Testis (tissue), 2 donors: ENCODE results near the gene GNAI3.

Source experiments
- CTCF ChIP-seq, 3 experiments: fragments of 450-650 bp in 2 of 3; fragments of 200-600 bp in 1 of 3; sonication (generic) in 1 of 3; IDR thresholded peaks; one replicate each; pipeline ENCODE4 v1.5.1; 2016 to 2019; ENCODE audit warnings: antibody characterized with exemption in 3 of 3, mild to moderate bottlenecking in 2 of 3, moderate library complexity in 1 of 3
- POLR2A ChIP-seq: fragments of 450-650 bp; IDR thresholded peaks from one replicate; pipeline ENCODE4 v1.6.1; 2017; ENCODE audit warnings: antibody characterized with exemption, mild to moderate bottlenecking, moderate library complexity

DNA sequence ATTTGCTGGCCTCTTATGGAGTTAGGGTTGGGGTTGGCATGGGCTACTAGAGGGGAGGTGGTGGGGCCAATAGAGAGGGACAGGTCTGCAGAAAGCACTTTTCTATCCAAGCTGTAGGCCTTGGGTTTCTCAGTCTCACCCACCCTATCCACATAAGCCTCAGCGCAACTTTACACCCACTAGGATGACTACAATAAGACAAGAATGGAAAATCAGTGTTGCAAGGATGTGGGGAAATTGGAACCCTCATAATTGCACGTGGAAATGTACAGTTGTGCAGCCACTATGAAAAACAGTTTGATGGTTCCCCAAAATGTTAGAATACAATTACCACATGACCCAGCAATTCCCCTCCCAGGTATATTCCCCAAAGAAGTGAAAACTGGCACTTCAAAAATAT lies 93.4 kb downstream of the GNAI3 start:
- no peak for TF ChIP-seq CTCF (IDR thresholded peaks at IDR 0.05)
- TF ChIP-seq POLR2A: no peak
